ENCODE results near the gene AQP2. TPM values are rescaled to one million over a fixed set of nuclear protein-coding genes. Genes with fewer than 3 reads are reported as not detected.

AQP2 gene
- total and polyA plus RNA-seq, 4 donors: not detected

DNA sequence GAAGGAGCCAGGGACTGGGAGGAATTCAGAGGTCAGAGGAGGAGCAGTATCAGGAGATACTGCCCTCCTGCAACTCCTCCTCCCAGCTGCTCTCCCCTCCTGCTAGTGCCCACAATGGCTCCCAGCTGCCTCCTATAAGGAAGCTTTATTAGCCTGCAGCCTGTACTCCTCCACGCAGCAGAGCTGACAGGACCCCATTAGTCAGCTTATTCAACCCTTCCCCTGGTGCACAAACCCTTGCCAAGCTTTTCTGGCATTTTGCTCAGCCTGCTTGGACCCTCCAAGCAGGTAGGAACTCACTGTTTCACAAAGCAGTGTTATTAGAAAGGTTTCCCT lies 6.9 kb upstream of the AQP2 start:
- Histone ChIP-seq H3K27ac (ENCODE audit: low read depth in 1 of 2, low read length in 1 of 2) (no peak overlapping the region), H3K27me3 (ENCODE audit: control insufficient read depth in 3 of 3, insufficient read depth in 3 of 3, low read length in 2 of 3) (peaks cover 0 to 6% (median 0%) of the 10 kb centered on the region in 3 donors), H3K9me3 (ENCODE audit: control insufficient read depth in 4 of 4, insufficient read depth in 3 of 4, low read length in 3 of 4) (no peaks in the 10 kb centered on the region), H3K9ac (ENCODE audit: insufficient read depth in 1 of 2, low read length in 2 of 2) (no peak overlapping the region), H3K36me3 (ENCODE audit: control insufficient read depth in 4 of 4, insufficient read depth in 4 of 4, low read length in 4 of 4) (no peaks in the 10 kb centered on the region), H3K4me1 (ENCODE audit: control insufficient read depth in 5 of 5, insufficient read depth in 5 of 5, low read length in 5 of 5) (peaks cover 0 to 17% (median 0%) of the 10 kb centered on the region in 5 donors), H3K4me3 (no peak overlapping the region)
- 98 to 100% methylated on average over 1 of the region's 1 CpG for WGBS, 2 donors
- no peak for ATAC-seq (ENCODE audit: insufficient read depth, low FRiP score)
- DNase-seq: no peak
- TF ChIP-seq, protein P1, sequence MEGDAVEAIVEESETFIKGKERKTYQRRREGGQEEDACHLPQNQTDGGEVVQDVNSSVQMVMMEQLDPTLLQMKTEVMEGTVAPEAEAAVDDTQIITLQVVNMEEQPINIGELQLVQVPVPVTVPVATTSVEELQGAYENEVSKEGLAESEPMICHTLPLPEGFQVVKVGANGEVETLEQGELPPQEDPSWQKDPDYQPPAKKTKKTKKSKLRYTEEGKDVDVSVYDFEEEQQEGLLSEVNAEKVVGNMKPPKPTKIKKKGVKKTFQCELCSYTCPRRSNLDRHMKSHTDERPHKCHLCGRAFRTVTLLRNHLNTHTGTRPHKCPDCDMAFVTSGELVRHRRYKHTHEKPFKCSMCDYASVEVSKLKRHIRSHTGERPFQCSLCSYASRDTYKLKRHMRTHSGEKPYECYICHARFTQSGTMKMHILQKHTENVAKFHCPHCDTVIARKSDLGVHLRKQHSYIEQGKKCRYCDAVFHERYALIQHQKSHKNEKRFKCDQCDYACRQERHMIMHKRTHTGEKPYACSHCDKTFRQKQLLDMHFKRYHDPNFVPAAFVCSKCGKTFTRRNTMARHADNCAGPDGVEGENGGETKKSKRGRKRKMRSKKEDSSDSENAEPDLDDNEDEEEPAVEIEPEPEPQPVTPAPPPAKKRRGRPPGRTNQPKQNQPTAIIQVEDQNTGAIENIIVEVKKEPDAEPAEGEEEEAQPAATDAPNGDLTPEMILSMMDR (IDR thresholded peaks at IDR 0.05; ENCODE audit: control extremely low read depth, extremely low read depth): no peak

DNA sequence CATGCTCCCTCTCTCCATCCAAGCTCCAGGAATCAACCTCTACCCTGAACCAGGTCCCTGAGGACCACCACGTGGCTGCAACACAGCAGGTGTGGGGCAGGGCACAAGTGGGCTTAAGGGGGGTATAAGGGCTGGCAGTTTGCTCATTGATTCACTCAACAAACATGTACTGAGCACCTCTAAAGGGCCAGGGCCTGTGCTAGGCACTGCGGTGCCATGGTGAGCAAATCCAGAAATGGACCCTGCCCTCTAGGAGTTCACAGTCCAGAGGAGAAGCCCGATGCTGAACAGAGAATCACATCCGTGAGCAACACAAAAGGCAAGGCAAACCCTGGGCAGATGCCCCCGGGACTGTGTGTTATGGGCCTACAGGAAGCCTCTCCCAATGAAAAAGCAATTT lies 6.5 kb upstream of the AQP2 start:
- WGBS, 2 donors: 81 to 92% methylated on average over 5 of the region's 5 CpGs
- peaks cover 0 to 6% (median 0%) of the 10 kb centered on the region in 3 donors for H3K27me3 ChIP-seq (ENCODE audit: control insufficient read depth in 3 of 3, insufficient read depth in 3 of 3, low read length in 2 of 3)
- ATAC-seq (ENCODE audit: insufficient read depth, low FRiP score): no peak
- H3K9me3 ChIP-seq (ENCODE audit: control insufficient read depth in 4 of 4, insufficient read depth in 3 of 4, low read length in 3 of 4): no peaks in the 10 kb centered on the region
- H3K27ac ChIP-seq (ENCODE audit: low read depth in 1 of 2, low read length in 1 of 2): no peak overlapping the region
- TF ChIP-seq, protein P1 (IDR thresholded peaks at IDR 0.05; ENCODE audit: control extremely low read depth, extremely low read depth): no peak
- peaks cover 0 to 17% (median 0%) of the 10 kb centered on the region in 5 donors for H3K4me1 ChIP-seq (ENCODE audit: control insufficient read depth in 5 of 5, insufficient read depth in 5 of 5, low read length in 5 of 5)
- H3K9ac ChIP-seq (ENCODE audit: insufficient read depth in 1 of 2, low read length in 2 of 2): no peak overlapping the region
- DNase-seq: peak in 1 of 3 donors; percentile 6
- no peak overlapping the region for H3K4me3 ChIP-seq
- no peaks in the 10 kb centered on the region for H3K36me3 ChIP-seq (ENCODE audit: control insufficient read depth in 4 of 4, insufficient read depth in 4 of 4, low read length in 4 of 4)

DNA sequence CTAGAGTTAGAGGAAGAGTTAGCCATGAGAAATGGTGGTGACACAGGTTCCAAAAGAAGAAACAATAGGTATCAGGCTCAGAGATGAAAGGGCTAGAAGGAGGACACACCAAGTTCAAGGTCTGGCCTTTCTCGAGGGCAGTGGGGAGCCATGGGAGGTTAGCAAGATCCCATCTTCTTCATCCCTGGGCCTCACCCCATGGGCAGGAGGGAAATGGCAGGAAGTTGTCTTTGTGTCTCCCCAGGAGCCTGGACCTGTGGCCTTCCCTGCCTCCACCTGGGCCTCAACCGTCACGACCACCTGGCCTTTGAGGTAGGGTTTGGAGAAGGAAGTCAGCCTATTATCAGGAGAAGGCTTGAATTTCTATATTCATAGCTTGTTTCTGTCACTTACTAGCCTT lies 5.8 kb upstream of the AQP2 start:
- no peak overlapping the region for H3K9ac ChIP-seq (ENCODE audit: insufficient read depth in 1 of 2, low read length in 2 of 2)
- no peaks in the 10 kb centered on the region for H3K9me3 ChIP-seq (ENCODE audit: control insufficient read depth in 4 of 4, insufficient read depth in 3 of 4, low read length in 3 of 4)
- peaks cover 0 to 6% (median 0%) of the 10 kb centered on the region in 3 donors for H3K27me3 ChIP-seq (ENCODE audit: control insufficient read depth in 3 of 3, insufficient read depth in 3 of 3, low read length in 2 of 3)
- 74 to 91% methylated on average over 3 of the region's 3 CpGs for WGBS, 2 donors
- no peak for ATAC-seq (ENCODE audit: insufficient read depth, low FRiP score)
- H3K4me1 ChIP-seq (ENCODE audit: control insufficient read depth in 5 of 5, insufficient read depth in 5 of 5, low read length in 5 of 5): peaks cover 0 to 14% (median 0%) of the 10 kb centered on the region in 5 donors
- peak in 1 of 3 donors; percentile 9 for DNase-seq
- TF ChIP-seq, protein P1 (IDR thresholded peaks at IDR 0.05; ENCODE audit: control extremely low read depth, extremely low read depth): no peak
- no peaks in the 10 kb centered on the region for H3K36me3 ChIP-seq (ENCODE audit: control insufficient read depth in 4 of 4, insufficient read depth in 4 of 4, low read length in 4 of 4)
- H3K4me3 ChIP-seq: no peak overlapping the region
- H3K27ac ChIP-seq (ENCODE audit: low read depth in 1 of 2, low read length in 1 of 2): no peak overlapping the region

Measured in lung (tissue), 12 donors.